NCI-H748 (cell line): ENCODE data around the gene GSTA3.
"Not testable (repeated sequence)": the region's sequence is repeated elsewhere in the genome, so short reads cannot be mapped to it uniquely, and the experiment has no call there.

ENCODE experiments used
- DNase-seq: peaks from one replicate; lab custom pipeline; 2025; ENCODE audit not compliant: unreplicated experiment; lab: John Stamatoyannopoulos, UW

GSTA3 gene

DNA sequence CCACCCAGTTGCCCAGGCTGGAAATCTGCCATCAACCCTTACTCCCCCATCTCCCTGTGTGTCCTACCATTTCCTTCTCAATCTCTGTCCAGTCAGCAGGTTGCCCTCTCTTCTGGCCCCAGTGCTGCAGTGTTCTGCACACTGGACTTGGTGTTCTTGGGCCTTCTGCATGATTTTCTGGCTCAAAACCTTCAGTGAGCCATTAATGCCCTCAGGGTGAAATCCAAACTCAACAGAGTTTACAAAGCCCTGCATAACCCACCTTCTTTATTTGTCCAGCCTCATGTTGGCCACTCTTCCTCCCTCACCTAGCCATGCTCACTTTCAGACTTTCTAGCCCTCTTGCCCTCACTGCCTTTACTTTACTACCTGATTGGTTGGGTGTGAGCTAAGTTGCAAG, 5.0 kb upstream of the GSTA3 start:
- no peak for DNase-seq

DNA sequence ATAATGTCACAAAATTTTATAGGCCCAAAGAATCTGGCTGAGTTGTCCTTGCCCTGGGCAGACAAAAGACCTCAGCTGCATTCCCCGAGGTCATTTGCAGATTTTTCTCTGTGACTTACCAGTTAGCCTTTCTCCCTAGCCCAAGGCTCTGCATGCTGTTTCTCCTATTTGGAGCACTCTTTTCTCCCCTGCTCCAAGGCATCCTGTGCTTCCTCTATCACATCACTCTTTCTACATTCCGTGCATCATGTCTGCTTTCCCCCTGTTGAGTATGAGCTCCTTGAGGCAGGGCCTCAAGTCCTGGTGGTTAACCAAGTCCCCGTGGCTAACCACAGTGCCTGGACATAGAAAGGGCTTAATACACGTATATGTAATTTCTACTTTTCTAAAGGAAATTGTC, 593 bp upstream of the GSTA3 start:
- DNase-seq: no peak

DNA sequence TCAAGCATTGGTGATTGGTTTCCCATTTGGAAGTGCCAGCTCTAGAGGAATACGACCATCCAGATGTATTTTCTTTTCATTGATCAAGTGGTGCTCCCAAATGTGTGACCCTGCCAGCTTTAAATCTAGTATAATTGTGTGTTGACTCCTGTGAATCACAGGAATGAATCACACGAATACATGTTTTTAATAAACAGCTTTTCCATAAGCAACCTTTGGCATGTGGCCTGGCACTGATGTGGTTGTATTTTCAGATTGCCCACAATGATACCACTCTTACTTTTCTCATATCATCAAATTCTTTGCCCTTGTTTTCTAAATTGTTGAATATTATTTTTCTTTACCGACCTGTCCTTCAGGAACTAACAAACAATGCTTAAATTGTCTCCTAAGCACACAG, 367 bp downstream of the GSTA3 start:
- DNase-seq: no peak

DNA sequence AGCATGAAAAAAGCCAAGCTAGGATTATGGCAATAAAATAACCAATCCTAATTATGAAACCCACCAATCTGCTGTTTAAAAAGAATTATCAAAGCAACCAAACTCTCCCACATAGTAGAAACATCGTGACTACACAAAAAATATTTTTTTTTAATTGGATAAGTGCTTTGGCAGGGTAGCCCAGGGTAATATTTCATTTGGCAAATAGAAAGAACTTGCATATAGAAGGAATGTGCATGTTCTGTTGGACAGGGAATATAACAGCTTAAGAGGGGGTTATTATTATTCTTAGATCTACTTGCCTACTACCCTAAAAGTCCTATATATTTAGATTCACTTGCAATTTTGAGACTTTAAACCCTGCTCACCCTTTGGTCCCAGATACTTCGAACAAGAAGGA, 972 bp downstream of the GSTA3 start:
- no peak for DNase-seq

DNA sequence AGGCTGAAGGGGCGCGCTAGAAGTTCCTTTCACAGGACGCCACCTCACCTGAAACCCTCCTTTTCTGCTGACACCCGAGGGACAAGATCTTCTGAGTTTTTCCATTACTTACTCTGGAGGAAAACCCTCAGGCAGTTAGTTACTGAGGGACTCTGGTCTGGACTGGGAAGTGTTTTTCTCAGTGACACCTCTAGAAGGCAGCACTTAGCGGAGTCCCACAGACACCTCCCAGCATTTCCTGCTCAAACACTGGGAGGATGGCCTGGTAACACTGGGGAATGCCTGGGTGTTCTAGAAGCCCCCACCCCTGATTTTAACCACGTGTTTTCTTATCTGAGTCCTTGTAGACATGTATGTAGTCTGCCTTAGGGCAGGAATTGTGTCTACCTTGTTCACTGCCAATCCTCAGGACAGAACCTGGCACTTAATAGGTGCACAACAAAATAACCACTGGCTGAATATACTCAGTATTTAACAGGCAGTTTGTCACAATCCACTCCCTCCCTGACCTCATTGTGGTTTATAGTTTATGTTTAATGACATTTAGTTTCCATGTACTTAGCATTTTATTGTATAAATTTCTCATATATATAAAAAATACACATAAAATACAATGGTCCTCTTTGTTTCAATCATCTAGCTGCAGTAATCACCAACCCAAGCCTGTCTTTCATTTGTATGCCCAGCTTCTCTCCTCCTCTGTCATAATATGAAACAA, 4.8 kb downstream of the GSTA3 start:
- DNase-seq: no peak

DNA sequence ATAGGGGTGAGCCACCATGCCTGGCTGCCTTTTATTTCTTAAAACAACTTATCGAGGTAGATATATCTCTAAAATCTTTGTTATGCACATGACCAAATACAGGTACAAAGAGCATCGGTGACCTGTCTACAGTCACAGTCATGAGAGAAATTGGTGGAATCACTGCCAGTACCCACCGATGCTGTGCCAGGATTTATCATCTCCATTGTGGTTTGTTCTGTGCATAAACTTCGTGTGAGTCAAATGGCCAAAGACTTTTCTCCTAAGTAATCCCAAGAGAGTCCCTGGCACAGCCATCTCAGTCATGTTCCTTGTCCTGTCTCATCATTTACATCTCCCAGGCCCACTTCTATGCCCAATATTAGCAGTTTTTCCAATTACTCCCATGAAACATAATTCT, 9.0 kb downstream of the GSTA3 start:
- DNase-seq: no peak

DNA sequence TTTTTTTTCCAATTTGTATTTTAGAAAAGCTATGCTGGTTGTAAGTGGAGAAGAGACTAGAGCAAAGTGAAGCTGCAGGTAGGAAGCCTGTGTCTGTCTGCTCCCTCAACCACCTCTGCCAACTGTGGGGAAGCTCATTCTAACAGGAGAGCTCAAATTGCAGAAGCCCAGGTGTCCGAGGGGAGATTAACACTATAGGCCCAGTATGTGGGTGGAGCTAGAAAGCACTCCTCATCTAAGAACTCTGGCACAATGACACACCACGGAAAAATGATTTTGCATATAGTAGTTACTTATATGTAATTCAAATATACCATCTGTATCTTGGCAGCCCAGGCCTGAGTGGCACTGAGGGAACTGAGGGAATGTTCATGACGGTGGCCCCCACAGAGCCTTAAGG, 13.7 kb downstream of the GSTA3 start:
- peak; percentile 10 for DNase-seq

DNA sequence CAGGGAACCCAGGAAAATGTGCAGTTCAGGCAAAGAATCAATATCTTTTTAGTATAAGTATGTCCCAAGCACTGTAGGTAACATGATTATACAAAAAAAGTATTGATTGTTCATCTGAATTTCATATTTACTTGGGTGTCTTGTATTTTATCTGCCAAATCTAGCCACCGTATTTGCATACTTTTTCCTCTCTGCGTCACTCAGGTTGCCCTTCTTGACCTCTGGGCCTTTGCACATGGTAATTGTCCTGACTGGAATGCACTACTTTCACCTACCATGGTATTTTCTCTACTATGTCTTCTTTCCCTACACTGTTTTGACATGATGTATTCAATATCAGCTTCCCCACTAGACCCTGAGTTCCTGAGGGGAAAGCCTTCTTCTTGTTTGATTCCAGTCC, 15.2 kb downstream of the GSTA3 start:
- no peak for DNase-seq

DNA sequence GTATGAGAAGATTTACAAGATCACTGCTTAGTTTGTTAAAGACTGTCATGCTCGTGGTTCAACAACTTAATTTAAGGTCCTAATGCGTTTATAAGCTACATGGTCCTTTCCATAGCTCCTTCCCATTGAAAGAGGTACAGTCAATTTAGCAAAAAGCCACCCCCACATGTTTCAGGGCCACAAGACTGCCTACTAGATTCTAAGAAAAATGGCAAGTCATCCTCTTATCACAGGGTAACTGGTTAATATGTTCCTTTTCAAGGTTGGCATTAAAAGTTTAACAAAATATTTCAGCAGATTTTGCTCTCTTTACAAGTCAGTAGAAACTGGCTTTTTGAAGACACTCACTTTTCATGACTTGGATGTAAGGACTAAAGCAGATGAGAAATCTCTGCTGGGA, 15.7 kb downstream of the GSTA3 start:
- no peak for DNase-seq

DNA sequence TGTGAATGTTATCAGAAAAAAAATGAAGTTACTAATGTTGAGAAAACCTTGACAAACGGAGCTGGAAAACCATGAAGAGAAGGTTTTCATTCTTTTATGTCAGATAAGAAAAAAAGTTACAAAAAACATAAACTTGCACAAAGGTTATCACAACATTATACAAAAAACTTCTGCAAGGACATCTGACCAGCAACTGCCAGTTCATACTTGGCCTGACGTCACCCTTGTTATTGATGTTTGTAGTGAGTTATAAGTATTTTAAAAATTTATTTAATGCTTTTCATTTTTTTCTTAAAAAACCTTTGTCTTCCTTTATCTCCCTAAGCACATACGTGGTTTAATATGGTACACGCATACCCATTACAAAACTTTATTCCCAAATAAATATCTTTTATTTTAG, 16.3 kb downstream of the GSTA3 start:
- no peak for DNase-seq

DNA sequence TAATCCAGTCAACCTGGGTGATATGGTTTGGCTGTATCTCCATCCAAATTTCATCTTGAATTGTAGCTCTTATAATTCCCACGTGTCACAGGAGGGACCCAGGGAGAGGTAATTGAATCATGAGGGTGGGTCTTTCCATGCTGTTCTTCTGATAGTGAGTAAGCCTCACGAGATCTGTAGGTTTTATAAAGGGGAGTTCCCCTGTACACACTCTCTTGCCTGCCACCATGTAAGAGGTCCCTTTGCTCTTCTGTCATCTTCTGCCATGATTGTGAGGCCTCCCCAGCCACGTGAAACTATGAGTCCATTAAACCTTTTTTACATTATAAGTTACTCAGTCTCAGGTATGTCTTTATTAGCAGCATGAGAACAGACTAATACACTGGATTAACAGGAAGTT, 19.5 kb downstream of the GSTA3 start:
- no peak for DNase-seq

DNA sequence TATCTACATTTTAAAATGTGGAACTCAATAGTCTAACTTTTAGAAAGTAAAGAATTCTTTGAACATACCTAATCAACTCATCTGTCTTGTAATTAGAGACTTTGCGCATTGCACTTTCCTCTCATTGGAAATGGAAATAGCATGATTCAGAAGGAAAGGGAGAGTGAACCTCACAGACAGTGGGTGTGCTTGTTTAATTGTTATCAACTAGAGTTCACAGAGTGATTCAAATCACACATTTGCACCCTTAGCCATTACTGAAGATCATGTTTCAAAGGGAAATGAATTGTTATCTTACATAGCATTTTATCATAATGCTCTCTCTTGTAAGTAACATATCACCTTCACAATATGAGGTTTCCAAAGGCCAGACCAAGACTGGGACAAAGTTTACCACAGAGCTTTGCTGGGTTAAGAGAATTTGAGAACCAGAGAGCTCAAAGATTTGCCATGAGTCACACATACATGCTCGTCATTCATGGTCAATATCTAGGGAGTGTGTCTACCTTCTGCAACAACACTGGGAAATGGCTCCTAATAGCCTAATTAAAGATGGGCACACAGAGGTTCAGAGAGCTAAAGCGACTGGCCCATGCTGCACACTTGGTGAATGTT, 21.5 kb downstream of the GSTA3 start:
- no peak for DNase-seq

DNA sequence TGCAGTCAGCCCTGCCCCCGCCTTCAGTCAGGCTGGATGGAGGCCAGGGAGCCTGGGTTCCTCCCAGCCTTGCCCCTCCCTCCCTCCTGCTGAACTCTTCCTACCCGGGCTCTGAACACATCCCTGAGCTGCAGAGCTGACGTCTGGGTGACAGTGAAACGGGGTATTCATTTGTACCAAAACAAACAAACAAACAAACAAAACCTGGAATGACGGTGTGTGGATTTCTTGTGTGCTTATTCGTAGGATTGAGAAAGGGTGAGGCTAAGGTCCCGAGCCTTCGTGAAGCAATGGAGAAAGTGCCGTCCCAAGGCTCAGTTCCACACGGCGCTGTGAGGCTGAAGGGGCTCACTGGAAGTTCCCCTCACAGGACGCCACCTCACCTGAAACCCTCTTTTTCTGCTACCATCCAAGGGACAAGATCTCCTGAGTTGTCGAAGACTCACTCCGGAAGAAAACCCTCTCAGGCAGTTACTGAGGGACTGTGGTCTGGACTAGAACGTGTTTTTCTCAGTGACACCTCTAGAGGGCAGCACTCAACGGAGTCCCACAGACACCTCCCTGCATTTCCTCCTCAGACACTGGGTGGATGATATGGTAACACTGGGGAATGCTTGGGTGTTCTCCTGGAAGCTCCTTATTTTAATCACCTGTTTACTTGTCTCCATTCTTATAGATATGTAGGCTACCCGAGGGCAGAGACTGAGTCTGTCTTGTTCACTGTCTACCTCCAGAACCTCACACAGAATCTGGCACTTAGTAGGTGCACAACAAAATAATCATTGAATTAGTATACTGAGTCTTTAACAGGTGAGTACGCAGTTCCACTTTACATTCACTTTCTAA, 27.3 kb downstream of the GSTA3 start:
- DNase-seq: peak; percentile 76

DNA sequence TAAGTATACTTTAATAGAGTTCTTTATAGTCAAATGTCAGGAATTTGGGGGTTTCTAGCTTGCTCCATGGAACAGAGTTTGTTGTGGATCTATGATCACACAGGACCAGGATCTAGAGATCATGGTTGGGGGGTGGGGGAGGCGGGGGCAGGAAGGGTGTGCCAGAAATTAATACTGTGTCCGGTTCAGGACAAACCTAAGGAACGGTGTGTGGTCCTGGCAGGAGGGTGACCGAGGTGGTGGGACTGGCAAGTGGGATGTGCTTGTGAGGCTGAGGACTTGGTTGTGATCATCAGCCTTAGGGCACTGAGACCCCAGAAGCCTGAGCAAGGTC, 27.9 kb downstream of the GSTA3 start:
- DNase-seq: no peak

DNA sequence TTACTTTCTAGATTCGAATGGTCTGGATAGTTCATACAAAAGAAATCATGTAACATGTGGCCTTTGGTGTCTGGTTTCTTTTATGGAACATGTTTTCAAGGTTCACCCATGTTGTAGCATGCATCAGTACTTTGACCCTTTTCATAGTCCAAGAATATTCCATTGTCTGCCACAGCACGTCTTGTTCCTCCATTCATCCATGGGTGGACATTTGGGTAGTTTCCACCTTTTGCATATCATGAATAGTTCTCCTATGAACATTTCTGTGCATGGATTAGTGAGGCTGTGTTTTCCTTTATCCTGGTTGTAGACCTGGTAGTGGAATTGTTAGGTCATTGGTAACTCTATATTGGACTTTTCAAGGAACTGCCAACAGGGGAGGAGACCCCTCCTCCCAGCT, 31.7 kb downstream of the GSTA3 start:
- no peak for DNase-seq

DNA sequence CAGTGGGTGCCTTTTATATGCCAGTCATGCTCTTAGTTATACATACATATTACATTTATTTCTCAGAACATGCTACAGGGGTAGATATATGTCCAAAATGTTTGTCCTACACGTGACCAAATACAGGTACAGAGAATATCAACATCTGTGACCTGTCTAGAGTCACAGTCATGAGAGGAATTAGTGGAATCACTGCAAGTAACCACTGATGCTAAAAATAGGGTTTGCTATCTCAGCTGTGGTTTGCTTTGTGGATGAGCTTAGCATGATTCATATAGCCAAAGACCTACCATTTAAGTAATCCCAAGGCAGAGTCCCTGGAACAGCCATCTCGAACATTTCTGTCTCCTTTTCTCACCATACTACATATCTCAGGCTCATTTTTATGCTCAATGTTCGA, 32.3 kb downstream of the GSTA3 start:
- no peak for DNase-seq

DNA sequence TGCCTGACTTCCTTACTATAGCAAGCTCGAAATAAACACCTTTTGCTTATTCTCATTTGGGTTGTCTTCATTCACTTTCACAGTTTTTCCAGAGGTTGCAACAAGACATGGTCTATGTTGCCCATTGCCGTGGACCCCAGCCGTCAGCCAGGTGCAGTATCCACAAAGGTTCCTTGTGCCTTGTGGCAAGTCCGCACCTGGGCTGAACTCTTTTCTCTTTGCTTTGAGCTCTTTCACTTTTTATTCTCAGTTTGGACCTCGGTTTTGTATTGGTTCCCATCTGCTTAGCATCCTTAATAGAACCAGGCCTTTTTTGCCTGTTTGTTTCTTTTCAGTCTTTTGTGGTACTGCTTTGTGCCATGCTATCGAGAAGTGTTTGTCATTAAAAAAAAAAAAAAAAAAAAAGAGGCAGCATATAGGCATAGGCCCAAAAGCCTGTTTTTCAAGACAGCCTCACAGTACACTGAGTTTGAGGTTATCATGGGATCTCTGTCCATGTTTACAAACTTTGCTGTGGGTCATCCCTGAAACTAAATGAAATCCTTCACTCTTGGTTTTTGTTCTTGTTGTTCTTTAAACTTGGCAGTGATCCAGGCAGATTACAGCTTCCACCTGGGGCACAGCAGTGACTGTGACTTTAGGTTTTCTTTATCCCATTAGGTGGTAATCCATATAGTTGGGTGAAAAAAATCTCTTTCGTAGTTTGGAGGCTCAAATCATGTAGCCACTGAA, 33.3 kb downstream of the GSTA3 start:
- DNase-seq: peak; percentile 12

DNA sequence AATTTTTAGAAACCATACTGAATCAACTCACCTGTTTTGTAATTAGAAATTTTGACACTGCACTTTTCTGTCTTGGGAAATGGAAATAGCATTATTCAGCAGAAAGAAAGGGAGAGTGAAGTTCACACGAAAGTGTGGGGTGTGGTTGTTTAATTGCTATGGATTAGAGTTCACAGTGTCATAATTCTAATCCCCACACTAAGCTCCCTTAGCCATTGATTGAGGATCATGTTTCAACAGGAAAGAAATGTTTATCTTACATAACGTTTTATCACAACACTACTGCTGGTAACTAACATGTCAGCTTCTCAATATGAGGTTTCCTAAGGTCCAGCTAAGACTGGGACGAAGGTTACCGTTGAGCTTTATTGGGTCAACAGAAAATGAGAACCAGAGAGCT, 37.5 kb downstream of the GSTA3 start:
- DNase-seq: no peak

DNA sequence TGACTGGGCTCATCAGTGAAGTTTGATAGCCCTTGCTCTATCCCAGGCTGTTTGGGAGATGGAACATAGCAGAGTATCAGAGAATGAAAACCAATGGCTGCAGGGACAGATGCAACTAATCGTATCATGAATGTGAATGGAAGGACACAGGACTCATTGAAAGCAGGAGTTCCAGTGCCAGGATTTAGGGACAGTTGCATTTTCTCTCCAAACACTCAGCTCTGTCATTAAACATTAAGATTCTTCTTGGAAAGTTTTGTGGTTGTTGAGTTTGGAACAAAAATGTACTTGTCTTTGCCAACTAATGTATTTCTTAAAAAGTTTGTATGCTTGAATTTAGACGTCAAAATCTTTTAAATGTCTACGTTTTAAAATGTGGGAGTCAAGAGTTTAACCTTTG, 37.9 kb downstream of the GSTA3 start:
- DNase-seq: no peak

DNA sequence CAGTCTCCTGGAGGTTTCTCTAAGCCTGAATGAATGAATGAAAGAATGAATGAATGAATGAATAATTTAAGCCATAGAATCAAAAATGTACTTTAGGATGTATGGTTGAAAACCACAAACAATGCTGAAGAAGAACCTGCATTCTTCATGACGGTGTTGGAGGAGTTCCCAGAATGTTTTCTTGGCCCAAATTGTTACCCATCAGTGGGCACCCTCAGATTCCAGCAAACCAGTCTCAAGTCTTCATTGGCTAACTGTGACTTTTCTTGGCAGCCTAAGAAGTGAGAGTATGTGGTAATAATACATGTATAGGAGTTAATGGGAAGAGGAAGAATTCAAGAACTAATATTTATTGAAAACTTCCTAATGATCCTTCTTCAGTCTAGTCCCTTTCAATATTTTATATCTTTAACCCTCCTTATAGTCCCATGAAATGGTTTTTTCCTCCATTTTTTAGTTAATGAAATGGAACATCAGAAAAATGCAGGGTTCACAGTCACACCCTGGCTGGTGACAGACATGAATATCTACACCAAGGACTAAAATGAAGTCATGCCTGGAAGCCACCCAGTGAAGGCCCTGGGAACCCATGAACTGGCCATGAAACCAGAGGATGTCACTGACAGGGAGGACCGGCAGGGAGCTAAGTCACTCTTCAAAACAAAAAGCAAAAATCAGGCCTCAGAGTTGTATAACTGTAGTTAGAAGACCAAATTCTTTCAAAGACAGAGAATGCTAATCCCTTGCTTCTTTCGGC, 39.0 kb downstream of the GSTA3 start:
- DNase-seq: not testable (repeated sequence)

DNA sequence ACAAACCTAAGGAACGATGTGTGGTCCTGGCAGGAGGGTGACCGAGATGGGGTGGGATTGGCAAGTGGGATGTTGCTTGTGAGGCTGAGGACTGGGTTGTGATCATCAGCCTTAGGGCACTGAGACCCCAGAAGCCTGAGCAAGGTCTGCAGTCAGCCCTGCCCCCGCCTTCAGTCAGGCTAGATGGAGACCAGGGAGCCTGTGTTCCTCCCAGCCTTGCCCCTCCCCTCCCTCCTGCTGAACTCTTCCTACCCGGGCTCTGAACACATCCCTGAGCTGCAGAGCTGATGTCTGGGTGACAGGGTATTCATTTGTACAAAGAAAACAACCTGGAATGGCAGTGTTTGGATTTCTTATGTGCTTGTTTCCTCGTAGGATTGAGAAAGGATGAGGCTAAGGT, 40.6 kb downstream of the GSTA3 start:
- not testable (repeated sequence) for DNase-seq
